DMS114 treated with DMSO at 0.1 percent for 48 hours (cell line): ENCODE measurements around the gene ACTL8.

Experiments
- DNase-seq: peaks from one replicate; lab custom pipeline; 2025; ENCODE audit not compliant: unreplicated experiment; lab: John Stamatoyannopoulos, UW

Gene ACTL8

GRCh38 chr1:17798799-17799382 is 43.8 kb downstream of the ACTL8 start:
- no peak for DNase-seq

DNA sequence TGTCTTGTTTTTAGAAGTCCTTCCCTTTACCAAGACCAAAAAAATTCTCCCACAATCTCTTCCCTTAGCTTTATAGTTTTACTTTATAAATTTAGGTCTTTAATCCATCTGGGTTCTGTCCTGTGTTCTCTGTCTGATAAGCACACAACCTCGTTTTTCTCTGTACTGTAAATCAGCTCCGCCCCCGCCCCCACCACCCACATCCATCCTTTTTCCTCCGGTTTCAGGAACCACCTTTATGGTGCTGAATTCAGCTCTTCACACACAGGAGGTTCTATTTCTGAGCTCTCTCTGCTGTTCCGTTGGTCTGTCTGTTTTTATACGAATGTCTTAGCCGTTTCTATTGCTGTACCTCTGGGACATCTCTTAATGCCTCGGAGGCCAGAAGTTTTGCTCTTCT is 44.5 kb downstream of the ACTL8 start:
- no peak for DNase-seq

DNA sequence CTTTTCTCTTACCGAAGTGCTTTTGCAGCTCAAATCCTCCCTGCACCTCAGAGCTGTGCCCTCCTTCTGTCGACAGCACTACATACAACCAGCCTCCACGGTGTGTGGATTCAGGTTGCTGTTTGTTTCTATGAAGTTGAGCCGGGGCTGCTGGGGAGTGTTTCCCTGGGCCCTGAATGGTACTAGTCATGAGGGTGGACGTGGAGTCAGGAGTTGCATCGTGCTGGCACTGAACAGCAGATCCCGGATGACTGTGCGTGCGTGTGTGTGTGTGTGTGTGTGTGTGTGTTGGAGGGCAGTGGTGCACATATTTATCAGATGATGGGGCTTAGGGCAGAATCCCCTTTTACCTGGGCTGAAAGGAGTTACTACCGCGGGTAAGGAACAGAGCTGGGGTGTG is 47.0 kb downstream of the ACTL8 start:
- no peak for DNase-seq

- DNase-seq = no peak
Measured at GRCh38 chr1:17802945-17803344, 47.8 kb downstream of the ACTL8 start.

DNA sequence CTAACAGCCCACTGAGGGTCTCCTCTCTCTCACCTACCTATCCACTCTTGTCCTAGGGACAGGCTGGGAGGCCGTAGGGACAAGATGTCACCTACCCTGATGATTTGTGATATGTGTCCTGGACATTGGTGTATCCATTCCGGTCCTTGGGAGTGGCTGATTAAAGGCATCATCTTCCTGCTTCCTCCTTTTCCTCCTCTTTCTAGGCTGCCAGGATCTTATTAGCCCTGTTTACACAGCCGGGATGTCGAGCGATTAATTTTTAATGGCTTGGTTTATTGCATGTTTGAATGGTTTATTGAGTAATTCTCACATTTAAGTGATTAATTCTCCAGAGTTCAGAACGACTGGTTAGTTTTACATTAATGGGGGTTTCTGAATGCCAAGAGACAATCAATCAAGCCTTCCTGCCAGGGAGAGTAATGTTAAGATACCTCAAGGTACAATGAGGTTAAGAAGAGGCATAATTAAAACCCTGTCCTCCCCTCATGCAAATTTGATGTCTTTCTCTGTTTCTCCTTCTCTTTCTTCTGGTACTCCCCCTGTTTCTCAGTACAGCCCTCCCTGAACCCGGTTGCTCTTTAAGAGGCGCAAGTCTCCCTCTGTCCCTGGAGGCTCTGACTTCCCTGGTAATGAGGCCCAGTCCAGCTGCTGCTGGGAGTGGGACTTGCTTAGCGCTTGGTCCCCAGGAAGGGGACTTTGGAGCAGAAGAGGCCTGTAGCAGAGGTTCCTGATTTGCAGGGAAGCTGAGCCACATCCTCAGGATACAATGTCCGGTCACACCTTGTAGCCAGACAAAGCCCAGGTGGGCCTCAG is 50.9 kb downstream of the ACTL8 start:
- no peak for DNase-seq

- DNase-seq = no peak
Measured at GRCh38 chr1:17808816-17809215, 53.7 kb downstream of the ACTL8 start.

GRCh38 chr1:17810668-17811067 is 55.5 kb downstream of the ACTL8 start:
- DNase-seq = no peak

DNA sequence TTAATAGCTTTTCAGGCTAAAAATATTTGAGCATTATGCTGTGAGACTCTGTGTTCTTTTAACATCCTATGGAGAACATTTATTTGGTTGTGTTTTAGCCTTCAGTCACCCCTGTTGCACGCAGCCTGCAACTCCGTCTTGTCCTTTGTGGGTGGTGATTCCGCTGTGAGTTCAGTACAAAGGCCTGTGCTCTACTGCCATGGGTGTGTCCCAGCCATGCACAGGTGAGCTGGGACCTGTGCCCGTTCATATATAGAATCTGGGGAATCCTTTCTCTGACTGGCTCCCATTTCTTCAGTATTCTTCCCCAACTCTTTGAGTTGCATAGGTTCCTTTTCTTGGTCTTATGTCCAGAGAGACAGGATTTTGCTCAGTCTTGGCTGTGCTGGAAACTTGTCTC is 61.4 kb downstream of the ACTL8 start:
- no peak for DNase-seq

GRCh38 chr1:17819129-17819802 is 64.1 kb downstream of the ACTL8 start:
- no peak for DNase-seq

DNA sequence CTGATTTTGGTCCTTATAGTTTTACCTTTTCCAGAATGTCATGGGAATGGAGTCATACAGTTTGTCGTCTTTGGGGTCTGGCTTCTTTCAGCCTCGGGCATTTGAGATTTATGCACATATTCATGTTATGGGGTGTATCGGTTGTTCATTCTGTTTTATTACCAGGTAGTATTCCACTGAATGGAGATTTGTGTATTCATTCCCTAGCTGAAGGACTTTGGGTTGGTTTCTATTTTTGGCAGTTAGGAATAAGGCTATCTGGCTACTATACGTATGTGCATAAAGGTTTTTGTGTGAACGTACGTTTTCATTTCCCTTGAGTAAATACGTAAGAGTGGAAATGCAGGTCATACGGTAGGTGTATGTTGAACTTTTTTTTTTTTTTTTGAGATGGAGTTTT is 65.1 kb downstream of the ACTL8 start:
- no peak for DNase-seq

GRCh38 chr1:17822741-17823426 is 67.8 kb downstream of the ACTL8 start:
- DNase-seq = no peak

GRCh38 chr1:17825273-17826164 is 70.4 kb downstream of the ACTL8 start:
- no peak for DNase-seq

DNA sequence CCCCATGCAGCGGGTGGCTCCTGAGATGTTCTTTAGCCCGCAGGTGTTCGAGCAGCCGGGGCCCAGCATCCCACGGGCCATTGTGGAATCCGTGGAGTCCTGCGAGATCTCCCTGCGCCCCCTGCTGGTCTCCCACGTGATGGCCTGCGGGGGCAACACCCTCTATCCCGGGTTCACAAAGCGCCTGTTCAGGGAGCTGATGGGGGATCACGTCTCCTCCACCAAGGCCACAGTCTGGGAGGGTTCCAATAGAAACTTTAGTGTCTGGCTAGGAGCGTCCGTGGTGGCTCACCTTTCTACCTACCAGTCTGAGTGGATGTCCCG is 71.0 kb downstream of the ACTL8 start:
- DNase-seq = no peak

- DNase-seq = no peak
Measured at GRCh38 chr1:17828991-17829390, 73.9 kb downstream of the ACTL8 start.

DNA sequence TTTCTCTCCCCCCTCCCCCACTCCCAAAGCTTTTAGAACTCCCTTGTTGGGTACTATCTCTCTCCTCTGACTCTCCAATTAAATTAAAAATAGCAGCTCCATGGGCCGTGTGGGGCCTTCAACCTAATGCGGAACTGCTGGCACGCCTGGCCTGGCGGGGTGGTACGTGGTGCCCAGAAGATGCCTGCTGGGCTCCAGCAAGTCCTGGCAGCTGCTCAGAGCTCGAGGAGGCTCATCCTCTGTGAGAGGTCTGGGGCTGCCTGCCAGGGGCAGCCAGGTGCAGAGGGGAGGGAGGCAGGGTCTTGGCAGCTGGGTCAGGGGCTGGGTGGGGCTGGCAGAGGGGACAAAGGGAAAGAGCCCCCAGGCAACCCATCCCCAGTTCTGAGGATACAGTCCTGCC is 74.4 kb downstream of the ACTL8 start:
- DNase-seq = no peak

DNA sequence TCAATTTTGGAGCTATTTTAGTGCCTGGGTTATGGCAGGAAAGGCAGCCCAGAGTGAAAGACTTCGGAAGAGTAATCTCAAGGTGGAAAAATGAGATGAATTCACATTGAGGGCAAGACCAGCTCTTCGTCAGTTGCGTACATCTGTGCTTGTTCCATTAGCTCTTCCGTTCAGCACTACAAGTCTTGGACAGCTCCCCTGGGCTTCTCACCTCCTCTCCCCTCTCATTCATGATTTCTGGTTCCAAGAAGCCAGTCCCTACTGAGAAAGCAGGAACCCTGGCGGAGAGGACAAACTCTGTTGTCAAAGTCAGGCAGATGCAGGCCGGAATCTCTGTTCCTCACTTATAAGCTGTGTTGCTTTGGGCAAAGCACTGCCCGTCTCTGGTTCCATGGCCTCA is 76.5 kb downstream of the ACTL8 start:
- no peak for DNase-seq

GRCh38 chr1:17833661-17834501 is 78.7 kb downstream of the ACTL8 start:
- DNase-seq = no peak

GRCh38 chr1:17834561-17835100 is 79.5 kb downstream of the ACTL8 start:
- no peak for DNase-seq

DNA sequence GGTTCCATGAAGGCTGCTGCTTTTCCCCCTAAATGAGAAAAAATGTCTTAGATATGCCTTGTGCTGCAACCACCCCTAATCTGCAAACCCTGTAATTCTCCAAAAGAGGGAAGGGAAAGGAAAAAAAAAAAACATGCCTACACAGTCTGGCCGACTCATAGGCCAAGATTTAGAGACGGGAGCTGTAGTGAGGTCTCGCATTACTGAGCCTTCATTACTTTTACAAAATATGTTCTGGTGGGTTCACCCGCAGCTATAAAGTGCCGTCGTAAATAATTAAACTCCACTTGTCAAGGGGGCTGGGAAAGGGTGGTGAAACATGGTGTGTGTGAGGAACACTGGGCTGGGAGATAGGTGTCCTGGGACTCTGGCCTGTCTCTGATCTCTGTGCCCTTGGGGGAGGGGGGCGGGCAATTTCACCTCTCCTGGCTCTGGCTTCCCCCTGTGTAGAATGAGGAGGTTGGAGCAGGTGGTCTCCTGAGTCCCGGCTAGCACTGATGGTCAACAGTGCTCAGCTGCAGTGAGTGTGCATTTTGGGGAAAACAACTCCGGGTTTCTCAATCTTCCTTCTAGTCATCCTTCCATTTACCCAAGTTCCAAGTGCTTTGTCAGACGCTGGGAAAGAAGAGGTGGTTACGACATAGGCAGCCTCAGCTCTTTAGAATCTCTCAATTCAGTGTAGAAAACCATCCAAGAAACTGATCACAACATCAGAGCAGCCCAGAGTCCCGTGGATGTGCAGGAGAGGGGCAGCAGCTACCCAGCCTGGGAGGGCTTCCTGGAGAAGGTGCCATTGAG is 82.3 kb downstream of the ACTL8 start:
- DNase-seq = no peak
